ENCODE measurements around the gene MSRB3. TPM values are rescaled to one million over a fixed set of nuclear protein-coding genes. Genes with fewer than 3 reads are reported as not detected.

Gene MSRB3
- polyA plus RNA-seq, 1 donor (not counting 4 experiments of a cell fraction or from before 2014, with no cell fraction given), result 12.3 TPM

GRCh38 chr12:65408441-65408840, 130.0 kb downstream of the MSRB3 start:
- Histone ChIP-seq H3K27ac (ENCODE audit: control insufficient read depth, insufficient read depth, low read length) (no peak overlapping the region), H3K4me1 (ENCODE audit: control insufficient read depth, extremely low read depth, insufficient read depth, low read length) (no peaks in the 10 kb centered on the region), H3K79me2 (ENCODE audit: control insufficient read depth, insufficient read depth, low read length) (no peaks in the 10 kb centered on the region), H2AFZ (ENCODE audit: control insufficient read depth, low read length) (no peak overlapping the region), H4K20me1 (ENCODE audit: control insufficient read depth, extremely low read depth, insufficient read depth, low read length) (no peaks in the 10 kb centered on the region), H3K4me3 (ENCODE audit: control insufficient read depth in 2 of 3, extremely low read depth in 1 of 3, insufficient read depth in 2 of 3, low read depth in 1 of 3, low read length in 3 of 3) (no peak overlapping the region), H3K36me3 (ENCODE audit: control insufficient read depth in 2 of 2, extremely low read depth in 1 of 2, insufficient read depth in 2 of 2, low read length in 2 of 2) (no peaks in the 10 kb centered on the region), H3K9me1 (ENCODE audit: control insufficient read depth, extremely low read depth, insufficient read depth, low read length) (no peaks in the 10 kb centered on the region), H3K9ac (ENCODE audit: control insufficient read depth, extremely low read depth, insufficient read depth, low read length) (no peak overlapping the region), H3K4me2 (ENCODE audit: control insufficient read depth, extremely low read depth, insufficient read depth, low read depth, low read length) (no peak overlapping the region), H3K27me3 (ENCODE audit: control insufficient read depth, extremely low read depth, insufficient read depth, low read length) (no peaks in the 10 kb centered on the region), H3K9me3 (ENCODE audit: control insufficient read depth, low read depth, low read length) (no peaks in the 10 kb centered on the region)
- TF ChIP-seq EZH2 (IDR thresholded peaks at IDR 0.05; ENCODE audit: low read length), result no peak
- TF ChIP-seq, protein P1, sequence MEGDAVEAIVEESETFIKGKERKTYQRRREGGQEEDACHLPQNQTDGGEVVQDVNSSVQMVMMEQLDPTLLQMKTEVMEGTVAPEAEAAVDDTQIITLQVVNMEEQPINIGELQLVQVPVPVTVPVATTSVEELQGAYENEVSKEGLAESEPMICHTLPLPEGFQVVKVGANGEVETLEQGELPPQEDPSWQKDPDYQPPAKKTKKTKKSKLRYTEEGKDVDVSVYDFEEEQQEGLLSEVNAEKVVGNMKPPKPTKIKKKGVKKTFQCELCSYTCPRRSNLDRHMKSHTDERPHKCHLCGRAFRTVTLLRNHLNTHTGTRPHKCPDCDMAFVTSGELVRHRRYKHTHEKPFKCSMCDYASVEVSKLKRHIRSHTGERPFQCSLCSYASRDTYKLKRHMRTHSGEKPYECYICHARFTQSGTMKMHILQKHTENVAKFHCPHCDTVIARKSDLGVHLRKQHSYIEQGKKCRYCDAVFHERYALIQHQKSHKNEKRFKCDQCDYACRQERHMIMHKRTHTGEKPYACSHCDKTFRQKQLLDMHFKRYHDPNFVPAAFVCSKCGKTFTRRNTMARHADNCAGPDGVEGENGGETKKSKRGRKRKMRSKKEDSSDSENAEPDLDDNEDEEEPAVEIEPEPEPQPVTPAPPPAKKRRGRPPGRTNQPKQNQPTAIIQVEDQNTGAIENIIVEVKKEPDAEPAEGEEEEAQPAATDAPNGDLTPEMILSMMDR (optimal IDR thresholded peaks at IDR 0.05 in 1 of 3, IDR thresholded peaks at IDR 0.05 in 1 of 3, conservative IDR thresholded peaks at IDR 0.05 in 1 of 3; ENCODE audit: extremely low read depth in 1 of 3, insufficient read depth in 2 of 3, low read length in 3 of 3), result no peak
- DNase-seq (ENCODE audit: low read depth, low spot score), result no peak
- no peak for FAIRE-seq
- dilution Hi-C loops (cut with MboI; ENCODE audit: extremely low pct_ligation_motif_present, low sequenced_read_pairs), result no loop called here

DNA sequence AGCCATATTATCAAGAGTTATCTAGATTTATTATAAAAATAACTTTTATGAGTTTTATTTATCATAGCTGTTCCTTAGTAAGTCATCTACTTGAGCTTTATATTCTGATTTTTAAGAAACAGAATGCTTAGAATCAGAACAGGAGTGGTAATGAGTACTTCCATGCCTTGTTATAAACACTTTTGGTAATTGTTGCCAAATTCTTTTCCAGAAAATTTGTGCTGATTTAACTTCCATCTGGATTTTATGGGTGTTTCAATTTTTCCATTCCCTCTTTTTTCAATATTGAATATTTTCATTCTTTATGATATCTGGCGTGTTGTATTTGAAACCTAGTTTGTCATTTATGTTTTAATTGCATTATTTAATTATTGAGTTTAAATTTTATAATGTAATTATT, 131.2 kb downstream of the MSRB3 start:
- FAIRE-seq, result no peak
- no peaks in the 10 kb centered on the region for H4K20me1 ChIP-seq (ENCODE audit: control insufficient read depth, extremely low read depth, insufficient read depth, low read length)
- H3K9ac ChIP-seq (ENCODE audit: control insufficient read depth, extremely low read depth, insufficient read depth, low read length), result no peak overlapping the region
- H3K27ac ChIP-seq (ENCODE audit: control insufficient read depth, insufficient read depth, low read length), result no peak overlapping the region
- dilution Hi-C loops (cut with MboI; ENCODE audit: extremely low pct_ligation_motif_present, low sequenced_read_pairs), result no loop called here
- TF ChIP-seq, protein P1 (optimal IDR thresholded peaks at IDR 0.05 in 1 of 3, IDR thresholded peaks at IDR 0.05 in 1 of 3, conservative IDR thresholded peaks at IDR 0.05 in 1 of 3; ENCODE audit: extremely low read depth in 1 of 3, insufficient read depth in 2 of 3, low read length in 3 of 3), result no peak
- no peak for TF ChIP-seq EZH2 (IDR thresholded peaks at IDR 0.05; ENCODE audit: low read length)
- no peak for DNase-seq (ENCODE audit: low read depth, low spot score)
- no peak overlapping the region for H2AFZ ChIP-seq (ENCODE audit: control insufficient read depth, low read length)
- no peaks in the 10 kb centered on the region for H3K27me3 ChIP-seq (ENCODE audit: control insufficient read depth, extremely low read depth, insufficient read depth, low read length)
- no peaks in the 10 kb centered on the region for H3K9me3 ChIP-seq (ENCODE audit: control insufficient read depth, low read depth, low read length)
- H3K4me3 ChIP-seq (ENCODE audit: control insufficient read depth in 2 of 3, extremely low read depth in 1 of 3, insufficient read depth in 2 of 3, low read depth in 1 of 3, low read length in 3 of 3), result no peak overlapping the region
- H3K9me1 ChIP-seq (ENCODE audit: control insufficient read depth, extremely low read depth, insufficient read depth, low read length), result no peaks in the 10 kb centered on the region
- H3K36me3 ChIP-seq (ENCODE audit: control insufficient read depth in 2 of 2, extremely low read depth in 1 of 2, insufficient read depth in 2 of 2, low read length in 2 of 2), result no peaks in the 10 kb centered on the region
- no peak overlapping the region for H3K4me2 ChIP-seq (ENCODE audit: control insufficient read depth, extremely low read depth, insufficient read depth, low read depth, low read length)
- H3K79me2 ChIP-seq (ENCODE audit: control insufficient read depth, insufficient read depth, low read length), result no peaks in the 10 kb centered on the region
- no peaks in the 10 kb centered on the region for H3K4me1 ChIP-seq (ENCODE audit: control insufficient read depth, extremely low read depth, insufficient read depth, low read length)
